Right hindlimb (tissue), 1 donor: ENCODE measurements around the gene WDR45.

Experiments
- DNase-seq: peaks from one replicate; pipeline ENCODE4 v3.0.0-alpha.2; 2018

Gene WDR45

DNA sequence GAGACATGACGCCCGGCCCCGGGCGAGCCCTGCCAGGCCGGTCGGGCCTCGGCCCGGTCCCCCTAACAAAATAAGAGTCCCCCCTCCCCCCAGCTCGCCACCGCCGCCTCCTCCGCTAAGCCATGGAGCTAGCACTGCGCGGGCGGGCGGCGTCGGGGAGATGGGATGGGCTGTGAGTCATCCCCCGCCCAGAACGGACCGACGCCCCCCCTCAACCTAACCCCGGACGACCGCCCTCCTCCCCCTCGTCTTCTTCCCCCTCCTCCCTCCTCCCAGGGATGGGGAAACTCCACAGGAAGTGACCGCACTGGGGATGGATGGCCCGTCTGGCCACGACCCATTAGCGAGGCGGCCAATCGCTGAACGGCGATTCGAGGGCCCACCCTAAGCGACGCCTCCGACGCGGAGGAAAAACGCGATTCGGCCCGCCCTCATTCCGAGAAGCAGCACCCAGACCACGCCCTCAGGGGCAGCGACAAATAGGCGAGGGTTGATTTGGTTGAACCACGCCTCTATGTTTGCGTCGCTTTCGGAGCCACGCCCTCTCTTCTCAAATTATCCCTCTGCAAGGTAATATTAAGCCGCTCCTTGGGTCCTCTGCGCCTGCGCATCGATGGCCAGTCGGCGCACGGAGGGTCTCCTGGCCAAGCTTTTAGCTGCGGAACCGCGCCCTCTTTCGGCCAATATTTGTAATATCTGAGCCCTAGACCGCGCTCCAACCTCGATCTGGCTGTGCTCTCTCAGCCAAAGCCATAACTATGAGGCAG is 36.3 kb downstream of the WDR45 start, which contains the start of gene TFE3:
Gene TFE3 (minus strand): TSS at position 138 of the 767 bp plus-strand sequence. CDS start 131 bp downstream, at position 7.
- DNase-seq: peak; percentile 98

DNA sequence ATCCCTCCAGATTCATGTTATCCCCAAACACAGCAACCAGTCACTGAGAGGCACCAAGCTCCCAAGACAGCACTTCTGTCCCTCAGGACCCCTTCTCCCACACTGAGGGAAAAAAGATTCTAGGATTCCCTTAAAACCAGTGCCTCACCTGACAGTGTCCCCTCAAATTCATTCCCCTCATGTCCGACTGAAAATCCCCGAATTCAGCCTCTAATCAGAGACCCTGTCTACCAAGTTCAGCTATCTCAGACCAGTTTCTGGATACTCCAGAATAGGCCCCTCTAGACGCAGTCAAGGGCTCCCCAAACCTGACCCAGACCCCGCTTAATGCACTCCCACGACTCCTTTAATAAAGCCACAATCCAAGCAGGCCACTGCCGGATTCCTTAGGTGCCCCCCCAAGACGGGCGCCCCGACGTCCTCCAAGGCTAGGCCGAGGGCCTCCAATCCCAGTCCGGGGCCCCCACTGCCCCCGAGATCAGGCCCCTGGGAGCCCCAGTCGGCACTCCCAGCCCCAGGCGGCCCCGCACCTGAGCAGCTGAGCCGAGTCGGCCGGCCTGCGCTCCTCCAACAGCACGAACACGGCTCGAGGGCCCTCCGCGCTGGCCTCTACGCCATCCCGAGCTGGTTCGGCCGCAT is 37.0 kb downstream of the WDR45 start:
- DNase-seq: no peak

DNA sequence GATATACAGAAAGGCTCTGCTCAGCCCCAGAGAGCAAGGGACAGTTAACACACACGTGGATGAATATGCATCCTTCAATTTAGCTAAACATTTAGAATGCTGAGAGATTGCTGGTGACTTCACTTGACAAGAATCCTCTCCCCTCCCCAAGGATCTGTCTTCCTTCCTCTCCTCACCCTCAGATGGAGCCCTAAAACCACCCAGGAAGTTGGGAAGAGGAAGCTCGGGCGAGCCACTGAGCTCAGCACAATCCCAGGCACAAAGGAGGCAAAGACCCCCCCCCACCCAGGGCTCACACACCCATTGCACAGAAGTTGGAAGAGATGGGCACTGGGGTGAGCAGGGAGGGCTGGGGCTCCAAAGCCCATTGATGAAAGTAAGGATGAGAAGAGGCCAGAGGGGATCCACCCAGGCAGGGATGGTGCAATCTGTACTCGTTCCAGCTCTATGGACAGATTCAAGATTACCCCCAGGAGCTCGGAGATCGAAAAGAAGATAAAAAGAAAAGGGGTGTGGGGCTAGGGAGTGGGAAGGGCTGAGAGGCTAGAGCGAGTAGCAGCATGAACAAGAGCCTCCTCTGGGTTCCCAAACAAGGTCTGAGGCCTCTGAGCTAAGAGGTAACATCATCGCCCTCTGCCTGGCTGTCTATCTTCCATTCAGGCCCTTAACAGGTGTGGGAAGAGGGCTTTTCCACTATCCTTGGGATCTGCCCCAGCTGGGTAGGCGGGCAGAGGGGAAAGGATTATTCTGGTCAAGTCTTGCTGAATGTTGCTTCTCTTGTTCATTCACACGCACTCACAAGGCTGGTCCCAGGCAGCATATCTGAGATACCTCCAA is 37.7 kb downstream of the WDR45 start:
- DNase-seq: no peak

DNA sequence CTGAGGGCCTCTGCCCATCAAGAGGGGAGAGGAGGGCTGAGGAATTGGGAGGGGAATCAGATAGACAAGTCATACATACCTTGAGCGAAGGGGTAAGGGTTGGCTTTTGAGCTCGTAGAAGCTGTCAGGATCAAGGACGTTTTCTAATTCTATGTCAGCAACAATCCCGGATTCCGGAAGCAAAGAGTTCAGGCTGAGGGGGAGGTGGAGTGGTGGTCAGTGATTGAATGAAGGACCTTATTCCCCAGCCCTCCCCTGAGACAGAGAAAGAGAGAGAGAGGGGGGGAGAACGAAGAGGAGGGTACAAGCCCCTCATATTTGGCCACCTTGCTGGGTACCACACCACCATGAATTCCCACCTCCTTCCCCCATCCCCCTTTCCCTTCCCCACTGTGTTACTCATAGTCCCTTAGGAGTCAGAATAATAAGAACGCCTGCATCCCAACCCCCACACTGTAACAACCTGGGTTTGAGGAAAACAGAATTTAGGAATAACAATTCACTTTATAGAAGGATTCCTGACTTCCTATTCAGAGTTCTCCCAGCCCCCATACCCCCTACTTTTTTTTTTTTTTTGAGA is 39.2 kb downstream of the WDR45 start:
- no peak for DNase-seq

DNA sequence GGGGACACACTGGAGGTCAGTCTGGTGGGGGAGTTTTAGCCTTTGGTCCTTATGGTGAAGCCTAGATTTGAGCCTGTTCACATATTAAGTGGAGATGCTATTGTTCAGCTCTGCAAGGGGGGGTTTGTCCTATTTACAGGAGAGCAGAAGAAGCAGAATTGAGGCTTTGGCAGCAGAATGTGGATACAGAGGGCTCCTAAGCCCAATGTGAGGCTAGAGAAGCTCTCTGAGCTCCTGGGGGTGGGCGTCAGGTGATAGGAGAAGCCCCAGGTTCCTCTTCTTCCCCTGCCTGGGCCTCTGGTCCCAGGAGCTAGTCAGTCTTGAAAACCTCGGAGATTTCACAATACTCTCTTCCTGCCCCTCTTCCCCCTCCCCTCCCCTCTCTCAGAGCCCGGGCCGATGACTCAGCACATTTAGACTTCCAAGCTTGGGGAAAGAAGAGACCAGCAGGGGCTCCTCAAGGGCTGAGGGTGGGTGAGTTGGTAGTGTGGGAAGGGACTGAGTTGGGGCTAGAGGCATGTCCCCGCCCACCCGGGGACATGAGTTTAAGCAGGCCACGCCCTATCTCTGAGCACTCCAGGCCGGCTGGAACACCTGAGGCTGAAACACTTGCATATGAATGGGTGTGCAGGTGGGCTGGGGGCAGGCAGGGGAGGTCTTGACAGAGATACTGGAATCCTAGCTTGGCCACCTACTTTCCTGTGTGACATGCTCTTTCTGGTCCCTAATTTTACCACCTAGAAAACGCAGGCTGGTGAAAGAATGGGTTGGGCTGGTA is 39.9 kb downstream of the WDR45 start:
- DNase-seq: peak; percentile 61

DNA sequence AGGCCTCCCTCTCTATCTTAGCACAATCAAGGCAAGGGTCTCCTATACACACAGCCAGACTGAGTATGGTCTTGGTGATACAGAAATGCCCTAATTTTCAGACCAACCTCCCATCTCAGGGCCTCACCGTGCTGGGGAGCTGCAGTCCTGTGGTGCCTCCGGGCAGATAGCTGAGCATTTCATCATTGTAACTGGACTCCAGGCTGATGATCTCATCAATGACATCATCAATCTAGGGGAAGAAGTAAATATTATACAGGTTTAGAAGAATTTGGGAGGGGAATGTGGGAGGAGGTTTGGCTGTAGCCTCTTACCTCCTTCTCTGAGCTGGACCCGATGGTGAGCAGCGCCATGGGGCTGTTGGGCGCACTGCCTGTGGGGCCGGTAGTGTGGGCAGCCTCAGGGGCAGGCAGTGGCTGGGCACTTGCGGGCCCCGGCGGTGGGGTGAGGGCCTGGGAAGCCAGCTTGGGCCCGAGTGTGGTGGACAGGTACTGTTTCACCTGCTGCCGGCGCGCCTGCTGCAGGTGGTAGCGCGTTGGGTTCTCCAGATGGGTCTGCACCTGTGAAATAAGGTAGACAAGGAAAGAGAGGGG is 41.7 kb downstream of the WDR45 start:
- DNase-seq: no peak

DNA sequence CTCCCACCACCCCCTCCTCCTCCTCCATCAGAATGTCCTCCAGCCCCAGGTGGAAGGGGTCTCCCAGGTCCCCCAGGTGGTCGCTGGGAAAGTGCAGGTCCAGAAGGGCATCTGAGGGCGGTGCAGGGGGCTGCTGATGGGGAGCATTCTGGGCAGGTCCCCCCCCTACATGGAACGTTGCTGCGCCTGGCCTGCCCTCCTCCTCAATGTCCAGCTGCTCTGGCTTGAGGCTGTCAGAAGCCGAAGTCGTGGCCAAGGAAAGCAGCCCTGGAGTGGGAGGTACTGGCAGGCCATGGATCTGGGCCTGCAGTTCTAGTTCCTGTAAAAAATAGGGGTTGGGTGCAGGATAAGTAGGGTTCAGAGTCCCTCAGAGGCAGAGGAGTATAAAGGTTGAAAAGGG is 49.4 kb downstream of the WDR45 start:
- no peak for DNase-seq

DNA sequence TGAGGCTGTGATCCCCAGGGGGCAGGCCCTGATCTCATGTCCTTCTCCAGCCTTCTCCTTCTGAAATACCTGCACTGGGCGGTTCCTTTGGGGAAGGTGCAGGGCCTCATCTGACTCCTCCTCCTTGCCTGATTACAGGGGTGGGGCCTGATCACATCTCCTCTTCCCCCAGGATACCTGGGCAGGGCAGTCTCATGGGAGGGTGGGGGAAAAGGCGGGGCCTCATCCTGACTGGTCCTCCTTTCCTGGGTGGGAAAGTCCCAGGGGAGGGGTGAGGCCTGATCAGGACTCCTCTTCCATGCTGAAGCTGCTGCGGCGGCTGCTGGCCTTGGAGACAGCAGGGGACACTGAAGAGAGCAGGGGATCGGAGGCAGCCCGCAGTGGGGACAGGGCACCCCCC is 49.8 kb downstream of the WDR45 start:
- DNase-seq: no peak
